WTC11 (cell line): Measurements from ENCODE around the gene NAA50. TPM values are rescaled to one million over a fixed set of nuclear protein-coding genes. Genes with fewer than 3 reads are reported as not detected.
A peak's percentile ranks its signal among the peaks of the same experiment; 100 is the strongest.

Experiments
- ATAC-seq: fragments of 200-7000 bp; cut with Tn5 transposase; 2 replicates; pipeline ENCODE4 v1.10.0; 2021; ENCODE audit warnings: mild to moderate bottlenecking, moderate library complexity
- CTCF ChIA-PET: fragments of 300-600 bp; sonication (Branson Sonifier 250); formaldehyde crosslinking; loops from one replicate; lab custom pipeline; 2021; ENCODE audit warnings: antibody characterized with exemption; lab: Charles Lee
- POLR2A ChIA-PET: fragments of 350-600 bp; sonication (Branson Sonifier 250); formaldehyde crosslinking; loops from one replicate; lab custom pipeline; 2021; ENCODE audit warnings: antibody characterized with exemption; lab: Charles Lee
- DNase-seq: peaks from one replicate; pipeline ENCODE4 v3.0.0; 2021; ENCODE audit warnings: low spot score
- H3K27ac Mint-ChIP-seq: 2 replicates; pipeline ENCODE4 v1.8.0; 2021; ENCODE audit warnings: mixed read lengths
- H3K27me3 Mint-ChIP-seq: 2 replicates; pipeline ENCODE4 v1.8.0; 2021; ENCODE audit warnings: low read depth, mild to moderate bottlenecking, moderate library complexity, mixed read lengths
- H3K36me3 Mint-ChIP-seq: 2 replicates; pipeline ENCODE4 v1.8.0; 2021; ENCODE audit warnings: mixed read lengths
- H3K4me1 Mint-ChIP-seq: 2 replicates; pipeline ENCODE4 v1.8.0; 2022; ENCODE audit warnings: mixed read lengths
- H3K4me3 Mint-ChIP-seq: 2 replicates; pipeline ENCODE4 v1.8.0; 2021; ENCODE audit warnings: mild to moderate bottlenecking, moderate library complexity, mixed read lengths
- H3K9me3 Mint-ChIP-seq: 2 replicates; pipeline ENCODE4 v1.8.0; 2021; ENCODE audit warnings: mixed read lengths
- CTCF ChIP-seq: fragments of 200-600 bp; IDR thresholded peaks from 2 replicates; pipeline ENCODE4 v1.8.0; 2022; ENCODE audit warnings: antibody characterized with exemption
- EMX1 ChIP-seq: fragments of 250-450 bp; sonication (Bioruptor Pico); IDR thresholded peaks from 2 replicates; pipeline ENCODE4 v1.8.0; 2021; ENCODE audit warnings: mild to moderate bottlenecking
- JAZF1 ChIP-seq: fragments of 250-450 bp; sonication (Bioruptor Pico); IDR thresholded peaks from 2 replicates; pipeline ENCODE4 v1.9.0; 2021; ENCODE audit warnings: moderate library complexity, mild to moderate bottlenecking, inconsistent platforms
- MAX ChIP-seq: sonication (generic); formaldehyde crosslinking; IDR thresholded peaks from 2 replicates; pipeline ENCODE4 v1.8.0; 2022; ENCODE audit warnings: mild to moderate bottlenecking, missing genetic modification reagents
- NFYB ChIP-seq: sonication (generic); formaldehyde crosslinking; conservative IDR thresholded peaks from 2 replicates; pipeline ENCODE4 v1.8.0; 2022; ENCODE audit warnings: low read depth, missing genetic modification reagents
- NR2C2 ChIP-seq: sonication (generic); formaldehyde crosslinking; IDR thresholded peaks from 2 replicates; pipeline ENCODE4 v1.8.0; 2022; ENCODE audit warnings: mild to moderate bottlenecking, missing genetic modification reagents
- OVOL2 ChIP-seq: fragments of 250-450 bp; sonication (Bioruptor Pico); IDR thresholded peaks from 2 replicates; pipeline ENCODE4 v1.9.0; 2021; ENCODE audit warnings: mild to moderate bottlenecking, borderline replicate concordance
- PREB ChIP-seq: sonication (generic); formaldehyde crosslinking; IDR thresholded peaks from 2 replicates; pipeline ENCODE4 v1.8.1; 2022; ENCODE audit warnings: mild to moderate bottlenecking, missing genetic modification reagents, moderate library complexity, borderline replicate concordance
- SMAD3 ChIP-seq: sonication (generic); formaldehyde crosslinking; IDR thresholded peaks from 2 replicates; pipeline ENCODE4 v1.8.0; 2022; ENCODE audit warnings: missing genetic modification reagents, mild to moderate bottlenecking, borderline replicate concordance
- TEAD4 ChIP-seq: sonication (generic); formaldehyde crosslinking; IDR thresholded peaks from 2 replicates; pipeline ENCODE4 v1.8.0; 2022; ENCODE audit warnings: mild to moderate bottlenecking, missing genetic modification reagents
- ZNF121 ChIP-seq: sonication (generic); formaldehyde crosslinking; IDR thresholded peaks from 2 replicates; pipeline ENCODE4 v1.8.0; 2023; ENCODE audit warnings: missing genetic modification reagents
- ZNF138 ChIP-seq: sonication (generic); formaldehyde crosslinking; conservative IDR thresholded peaks from 2 replicates; pipeline ENCODE4 v1.8.1; 2022; ENCODE audit warnings: mild to moderate bottlenecking, moderate library complexity, missing genetic modification reagents
- ZNF263 ChIP-seq: sonication (generic); formaldehyde crosslinking; IDR thresholded peaks from 2 replicates; pipeline ENCODE4 v1.8.1; 2022; ENCODE audit warnings: low read depth, mild to moderate bottlenecking, moderate library complexity, missing genetic modification reagents
- total RNA-seq: library from RNA; stranded (reverse); gene quantifications from 3 replicates; pipeline ENCODE4 v1.2.3, GENCODE V29; 2021
- TF ChIP-seq, protein P1 (sequence below): sonication (generic); formaldehyde crosslinking; IDR thresholded peaks from 2 replicates; pipeline ENCODE4 v1.8.0; 2022; ENCODE audit warnings: mild to moderate bottlenecking, missing genetic modification reagents
- TF ChIP-seq, protein P2 (sequence below): fragments of 250-450 bp; sonication (Bioruptor Pico); IDR thresholded peaks from 2 replicates; pipeline ENCODE4 v1.9.0; 2021; ENCODE audit warnings: mild to moderate bottlenecking
- TF ChIP-seq, protein P3 (sequence below): sonication (generic); formaldehyde crosslinking; IDR thresholded peaks from 2 replicates; pipeline ENCODE4 v1.8.0; 2023; ENCODE audit warnings: mild to moderate bottlenecking, missing genetic modification reagents
- TF ChIP-seq, protein P4 (sequence below): sonication (generic); formaldehyde crosslinking; IDR thresholded peaks from 2 replicates; pipeline ENCODE4 v1.8.0; 2023; ENCODE audit warnings: missing genetic modification reagents, mild to moderate bottlenecking, borderline replicate concordance
- TF ChIP-seq, protein P5 (sequence below): sonication (generic); formaldehyde crosslinking; IDR thresholded peaks from 2 replicates; pipeline ENCODE4 v1.8.1; 2022; ENCODE audit warnings: low read depth, missing genetic modification reagents, borderline replicate concordance

The NAA50 gene
- total RNA-seq, 1 experiment from 2014 or later = 193 TPM

DNA sequence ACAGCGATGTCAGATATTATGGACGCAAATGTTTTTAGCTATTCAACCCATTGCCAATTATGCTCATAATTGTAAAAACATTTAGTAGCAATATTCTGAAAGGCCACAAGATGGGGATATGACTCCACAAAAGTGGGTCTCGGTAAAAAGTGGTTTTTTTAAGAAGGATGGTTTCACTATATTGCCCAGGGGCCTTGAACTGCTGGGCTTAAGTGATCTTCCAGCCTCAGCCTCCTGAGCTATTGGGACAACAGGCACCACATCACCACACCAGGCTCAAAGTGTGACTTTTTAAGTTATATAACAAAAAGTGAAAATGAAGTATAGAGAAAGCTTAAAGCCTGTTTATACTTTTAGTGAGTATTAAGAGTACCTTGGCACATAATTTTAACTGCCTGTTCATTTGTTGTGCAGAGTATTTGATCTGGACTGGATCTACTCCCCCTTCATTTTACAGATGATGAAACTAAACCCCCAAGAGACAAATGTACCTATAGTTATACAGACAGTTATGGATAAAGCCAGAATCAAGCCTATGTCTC lies 9.4 kb downstream of the NAA50 start:
- ChIA-PET POLR2A (interaction anchor here (1.2 kb wide), 1 partner anchor 9 kb away, joined by 3 read pairs; the partner anchor contains the start of gene NAA50), CTCF (interaction anchor here (0.7 to 2.4 kb wide), 15 partner anchors 9 to 625 kb away, joined by 3 to 32 read pairs (median 4); partner anchors contain the start of genes ATP6V1A, GRAMD1C and NAA50)
- H3K9me3 Mint-ChIP-seq = no peaks in the 10 kb centered on the region
- no peaks in the 10 kb centered on the region for H3K27me3 Mint-ChIP-seq
- no peak for DNase-seq
- peak overlapping the region; percentile 85 for H3K27ac Mint-ChIP-seq
- TF ChIP-seq, protein P1, sequence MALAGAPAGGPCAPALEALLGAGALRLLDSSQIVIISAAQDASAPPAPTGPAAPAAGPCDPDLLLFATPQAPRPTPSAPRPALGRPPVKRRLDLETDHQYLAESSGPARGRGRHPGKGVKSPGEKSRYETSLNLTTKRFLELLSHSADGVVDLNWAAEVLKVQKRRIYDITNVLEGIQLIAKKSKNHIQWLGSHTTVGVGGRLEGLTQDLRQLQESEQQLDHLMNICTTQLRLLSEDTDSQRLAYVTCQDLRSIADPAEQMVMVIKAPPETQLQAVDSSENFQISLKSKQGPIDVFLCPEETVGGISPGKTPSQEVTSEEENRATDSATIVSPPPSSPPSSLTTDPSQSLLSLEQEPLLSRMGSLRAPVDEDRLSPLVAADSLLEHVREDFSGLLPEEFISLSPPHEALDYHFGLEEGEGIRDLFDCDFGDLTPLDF (CRISPR knock-in tag) = no peak
- TF ChIP-seq NFYB (CRISPR knock-in tag) = no peak
- no peak for TF ChIP-seq PREB
- no peak for TF ChIP-seq EMX1
- TF ChIP-seq ZNF121 = peak; percentile 73
- TF ChIP-seq OVOL2 (CRISPR knock-in tag) = no peak
- TF ChIP-seq JAZF1 (CRISPR knock-in tag) = no peak
- TF ChIP-seq, protein P2, sequence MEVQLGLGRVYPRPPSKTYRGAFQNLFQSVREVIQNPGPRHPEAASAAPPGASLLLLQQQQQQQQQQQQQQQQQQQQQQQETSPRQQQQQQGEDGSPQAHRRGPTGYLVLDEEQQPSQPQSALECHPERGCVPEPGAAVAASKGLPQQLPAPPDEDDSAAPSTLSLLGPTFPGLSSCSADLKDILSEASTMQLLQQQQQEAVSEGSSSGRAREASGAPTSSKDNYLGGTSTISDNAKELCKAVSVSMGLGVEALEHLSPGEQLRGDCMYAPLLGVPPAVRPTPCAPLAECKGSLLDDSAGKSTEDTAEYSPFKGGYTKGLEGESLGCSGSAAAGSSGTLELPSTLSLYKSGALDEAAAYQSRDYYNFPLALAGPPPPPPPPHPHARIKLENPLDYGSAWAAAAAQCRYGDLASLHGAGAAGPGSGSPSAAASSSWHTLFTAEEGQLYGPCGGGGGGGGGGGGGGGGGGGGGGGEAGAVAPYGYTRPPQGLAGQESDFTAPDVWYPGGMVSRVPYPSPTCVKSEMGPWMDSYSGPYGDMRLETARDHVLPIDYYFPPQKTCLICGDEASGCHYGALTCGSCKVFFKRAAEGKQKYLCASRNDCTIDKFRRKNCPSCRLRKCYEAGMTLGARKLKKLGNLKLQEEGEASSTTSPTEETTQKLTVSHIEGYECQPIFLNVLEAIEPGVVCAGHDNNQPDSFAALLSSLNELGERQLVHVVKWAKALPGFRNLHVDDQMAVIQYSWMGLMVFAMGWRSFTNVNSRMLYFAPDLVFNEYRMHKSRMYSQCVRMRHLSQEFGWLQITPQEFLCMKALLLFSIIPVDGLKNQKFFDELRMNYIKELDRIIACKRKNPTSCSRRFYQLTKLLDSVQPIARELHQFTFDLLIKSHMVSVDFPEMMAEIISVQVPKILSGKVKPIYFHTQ (CRISPR knock-in tag) = no peak
- TF ChIP-seq TEAD4 (CRISPR knock-in tag) = no peak
- TF ChIP-seq SMAD3 = no peak
- no peak for TF ChIP-seq NR2C2 (CRISPR knock-in tag)
- TF ChIP-seq MAX = no peak
- TF ChIP-seq ZNF263 = no peak
- peak; percentile 34; the same call in 1 of the 2 replicates for TF ChIP-seq CTCF
- peak; percentile 72 for ATAC-seq
- H3K36me3 Mint-ChIP-seq = 0 out of 2 replicates have a peak, but pooled peaks cover 3% of the 10 kb centered on the region
- H3K4me3 Mint-ChIP-seq = no peak overlapping the region
- H3K4me1 Mint-ChIP-seq = peaks cover 78% of the 10 kb centered on the region

- Mint-ChIP-seq H3K27me3 (no peaks in the 10 kb centered on the region), H3K27ac (peak overlapping the region; percentile 62; the same call in 1 of the 2 replicates), H3K9me3 (no peaks in the 10 kb centered on the region), H3K36me3 (peaks cover 3% of the 10 kb centered on the region; the same call in 1 of the 2 replicates), H3K4me1 (peaks cover 44% of the 10 kb centered on the region), H3K4me3 (no peak overlapping the region)
- ATAC-seq (no peak), DNase-seq (no peak)
- CTCF ChIA-PET = interaction anchor here (1.7 kb wide), 1 partner anchor 14 kb away, joined by 9 read pairs; the partner anchor contains the start of gene NAA50
- POLR2A ChIA-PET = no interaction called here
- TF ChIP-seq ZNF138 (CRISPR knock-in tag) (no peak), TEAD4 (CRISPR knock-in tag) (no peak), OVOL2 (CRISPR knock-in tag) (no peak)
- TF ChIP-seq, protein P3, sequence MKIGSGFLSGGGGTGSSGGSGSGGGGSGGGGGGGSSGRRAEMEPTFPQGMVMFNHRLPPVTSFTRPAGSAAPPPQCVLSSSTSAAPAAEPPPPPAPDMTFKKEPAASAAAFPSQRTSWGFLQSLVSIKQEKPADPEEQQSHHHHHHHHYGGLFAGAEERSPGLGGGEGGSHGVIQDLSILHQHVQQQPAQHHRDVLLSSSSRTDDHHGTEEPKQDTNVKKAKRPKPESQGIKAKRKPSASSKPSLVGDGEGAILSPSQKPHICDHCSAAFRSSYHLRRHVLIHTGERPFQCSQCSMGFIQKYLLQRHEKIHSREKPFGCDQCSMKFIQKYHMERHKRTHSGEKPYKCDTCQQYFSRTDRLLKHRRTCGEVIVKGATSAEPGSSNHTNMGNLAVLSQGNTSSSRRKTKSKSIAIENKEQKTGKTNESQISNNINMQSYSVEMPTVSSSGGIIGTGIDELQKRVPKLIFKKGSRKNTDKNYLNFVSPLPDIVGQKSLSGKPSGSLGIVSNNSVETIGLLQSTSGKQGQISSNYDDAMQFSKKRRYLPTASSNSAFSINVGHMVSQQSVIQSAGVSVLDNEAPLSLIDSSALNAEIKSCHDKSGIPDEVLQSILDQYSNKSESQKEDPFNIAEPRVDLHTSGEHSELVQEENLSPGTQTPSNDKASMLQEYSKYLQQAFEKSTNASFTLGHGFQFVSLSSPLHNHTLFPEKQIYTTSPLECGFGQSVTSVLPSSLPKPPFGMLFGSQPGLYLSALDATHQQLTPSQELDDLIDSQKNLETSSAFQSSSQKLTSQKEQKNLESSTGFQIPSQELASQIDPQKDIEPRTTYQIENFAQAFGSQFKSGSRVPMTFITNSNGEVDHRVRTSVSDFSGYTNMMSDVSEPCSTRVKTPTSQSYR (CRISPR knock-in tag) = no peak
- TF ChIP-seq, protein P4, sequence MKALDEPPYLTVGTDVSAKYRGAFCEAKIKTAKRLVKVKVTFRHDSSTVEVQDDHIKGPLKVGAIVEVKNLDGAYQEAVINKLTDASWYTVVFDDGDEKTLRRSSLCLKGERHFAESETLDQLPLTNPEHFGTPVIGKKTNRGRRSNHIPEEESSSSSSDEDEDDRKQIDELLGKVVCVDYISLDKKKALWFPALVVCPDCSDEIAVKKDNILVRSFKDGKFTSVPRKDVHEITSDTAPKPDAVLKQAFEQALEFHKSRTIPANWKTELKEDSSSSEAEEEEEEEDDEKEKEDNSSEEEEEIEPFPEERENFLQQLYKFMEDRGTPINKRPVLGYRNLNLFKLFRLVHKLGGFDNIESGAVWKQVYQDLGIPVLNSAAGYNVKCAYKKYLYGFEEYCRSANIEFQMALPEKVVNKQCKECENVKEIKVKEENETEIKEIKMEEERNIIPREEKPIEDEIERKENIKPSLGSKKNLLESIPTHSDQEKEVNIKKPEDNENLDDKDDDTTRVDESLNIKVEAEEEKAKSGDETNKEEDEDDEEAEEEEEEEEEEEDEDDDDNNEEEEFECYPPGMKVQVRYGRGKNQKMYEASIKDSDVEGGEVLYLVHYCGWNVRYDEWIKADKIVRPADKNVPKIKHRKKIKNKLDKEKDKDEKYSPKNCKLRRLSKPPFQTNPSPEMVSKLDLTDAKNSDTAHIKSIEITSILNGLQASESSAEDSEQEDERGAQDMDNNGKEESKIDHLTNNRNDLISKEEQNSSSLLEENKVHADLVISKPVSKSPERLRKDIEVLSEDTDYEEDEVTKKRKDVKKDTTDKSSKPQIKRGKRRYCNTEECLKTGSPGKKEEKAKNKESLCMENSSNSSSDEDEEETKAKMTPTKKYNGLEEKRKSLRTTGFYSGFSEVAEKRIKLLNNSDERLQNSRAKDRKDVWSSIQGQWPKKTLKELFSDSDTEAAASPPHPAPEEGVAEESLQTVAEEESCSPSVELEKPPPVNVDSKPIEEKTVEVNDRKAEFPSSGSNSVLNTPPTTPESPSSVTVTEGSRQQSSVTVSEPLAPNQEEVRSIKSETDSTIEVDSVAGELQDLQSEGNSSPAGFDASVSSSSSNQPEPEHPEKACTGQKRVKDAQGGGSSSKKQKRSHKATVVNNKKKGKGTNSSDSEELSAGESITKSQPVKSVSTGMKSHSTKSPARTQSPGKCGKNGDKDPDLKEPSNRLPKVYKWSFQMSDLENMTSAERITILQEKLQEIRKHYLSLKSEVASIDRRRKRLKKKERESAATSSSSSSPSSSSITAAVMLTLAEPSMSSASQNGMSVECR = no peak
- TF ChIP-seq, protein P5, sequence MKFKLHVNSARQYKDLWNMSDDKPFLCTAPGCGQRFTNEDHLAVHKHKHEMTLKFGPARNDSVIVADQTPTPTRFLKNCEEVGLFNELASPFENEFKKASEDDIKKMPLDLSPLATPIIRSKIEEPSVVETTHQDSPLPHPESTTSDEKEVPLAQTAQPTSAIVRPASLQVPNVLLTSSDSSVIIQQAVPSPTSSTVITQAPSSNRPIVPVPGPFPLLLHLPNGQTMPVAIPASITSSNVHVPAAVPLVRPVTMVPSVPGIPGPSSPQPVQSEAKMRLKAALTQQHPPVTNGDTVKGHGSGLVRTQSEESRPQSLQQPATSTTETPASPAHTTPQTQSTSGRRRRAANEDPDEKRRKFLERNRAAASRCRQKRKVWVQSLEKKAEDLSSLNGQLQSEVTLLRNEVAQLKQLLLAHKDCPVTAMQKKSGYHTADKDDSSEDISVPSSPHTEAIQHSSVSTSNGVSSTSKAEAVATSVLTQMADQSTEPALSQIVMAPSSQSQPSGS (CRISPR knock-in tag) = no peak
Measured at GRCh38 chr3:113731694-113732093, 14.4 kb downstream of the NAA50 start.
